Neutrophil (primary cell): ENCODE measurements around the gene KLHL36.
"Not testable (repeated sequence)": the region's sequence is repeated elsewhere in the genome, so short reads cannot be mapped to it uniquely, and the experiment has no call there.

Experiments
- H3K27ac ChIP-seq: fragments of 200-600 bp; sonication (generic); 2 replicates; pipeline ENCODE4 v1.5.1; 2016; ENCODE audit warnings: mild to moderate bottlenecking, moderate library complexity
- H3K27me3 ChIP-seq: fragments of 200-600 bp; sonication (generic); 2 replicates; pipeline ENCODE4 v1.6.0; 2016; ENCODE audit warnings: mild to moderate bottlenecking
- H3K36me3 ChIP-seq: fragments of 200-600 bp; sonication (generic); 2 replicates; pipeline ENCODE4 v1.5.1; 2017
- H3K4me1 ChIP-seq, 2 experiments: fragments of 200-600 bp in 1 of 2; sonication (generic) in 1 of 2; 1 replicate in 1 of 2; 2 replicates in 1 of 2; pipeline versions ENCODE4 v1.5.1 to v1.6.1; 2013 to 2016; ENCODE audit warnings: low read depth in 1 of 2, low read length in 1 of 2, mild to moderate bottlenecking in 1 of 2, moderate library complexity in 1 of 2; ENCODE audit not compliant: control insufficient read depth in 1 of 2, insufficient read depth in 1 of 2
- H3K4me3 ChIP-seq, 2 experiments: fragments of 200-600 bp in 1 of 2; sonication (generic) in 1 of 2; 1 replicate in 1 of 2; 2 replicates in 1 of 2; pipeline ENCODE4 v1.5.1; 2013 to 2016; ENCODE audit warnings: low read depth in 1 of 2, low read length in 1 of 2, mild to moderate bottlenecking in 1 of 2, moderate library complexity in 1 of 2
- H3K9me3 ChIP-seq: fragments of 200-600 bp; sonication (generic); 2 replicates; pipeline ENCODE4 v1.5.1; 2016
- CTCF ChIP-seq: fragments of 200-600 bp; sonication (generic); IDR thresholded peaks from 2 replicates; pipeline ENCODE4 v1.5.1; 2016; ENCODE audit warnings: antibody characterized with exemption

The KLHL36 gene

DNA sequence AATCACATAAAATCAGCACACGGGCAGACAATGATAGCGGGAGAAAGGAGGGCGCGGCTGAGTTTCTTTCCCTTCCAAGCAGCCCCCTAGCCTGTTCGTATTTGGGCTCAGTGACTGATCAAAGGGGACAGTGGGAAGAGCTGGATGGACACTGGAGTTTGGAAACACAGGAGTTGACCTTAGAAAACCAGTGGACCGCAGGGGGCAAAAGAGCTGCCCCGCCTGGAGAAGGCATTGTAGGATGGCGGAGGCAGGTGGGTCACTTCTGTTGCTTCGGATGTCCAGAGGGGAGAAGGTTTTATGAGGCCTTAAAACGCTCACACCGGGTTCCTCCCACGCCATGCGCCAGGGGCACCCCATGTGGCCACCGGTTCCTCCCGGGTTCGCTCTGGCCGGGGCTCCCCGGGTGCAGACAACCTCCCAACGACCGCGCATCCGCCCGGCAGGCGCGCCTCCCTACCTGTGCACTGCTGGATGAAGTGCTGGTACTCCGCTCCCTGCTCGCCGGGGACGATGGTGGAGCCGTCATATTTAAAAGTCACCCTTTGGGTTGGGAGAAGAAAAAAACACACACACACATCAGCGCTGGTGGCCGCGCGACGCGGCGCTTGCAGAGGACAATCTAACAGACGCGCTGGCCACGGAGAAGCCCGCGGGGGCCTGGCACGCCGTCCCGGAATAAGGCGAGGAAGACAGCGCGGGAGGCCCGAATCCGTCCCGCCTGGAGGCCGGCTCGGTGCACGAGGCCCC, 31.1 kb upstream of the KLHL36 start:
- Histone ChIP-seq H3K4me3 (peak overlapping the region; percentile 96 to 100), H3K9me3 (no peaks in the 10 kb centered on the region), H3K27ac (peak overlapping the region; percentile 98), H3K36me3 (peaks cover 44% of the 10 kb centered on the region), H3K27me3 (no peaks in the 10 kb centered on the region), H3K4me1 (peaks cover 54 to 60% of the 10 kb centered on the region in 2 experiments)
- no peak for TF ChIP-seq CTCF

- Histone ChIP-seq H3K9me3 (no peaks in the 10 kb centered on the region), H3K27ac (peak within 1 kb of the TSS; percentile 98), H3K4me3 (peak within 1 kb of the TSS; percentile 96 to 100), H3K36me3 (peaks cover 36% of the 10 kb centered on the region), H3K27me3 (no peaks in the 10 kb centered on the region), H3K4me1 (peaks cover 48 to 56% of the 10 kb centered on the region in 2 experiments)
- TF ChIP-seq CTCF: no peak
Observed at GRCh38 chr16:84617791-84618580, 30.3 kb upstream of the KLHL36 start, which contains the start of gene COTL1. COTL1 (minus strand) TSS chr16:84618078; CDS start chr16:84617914, 164 bp downstream.

DNA sequence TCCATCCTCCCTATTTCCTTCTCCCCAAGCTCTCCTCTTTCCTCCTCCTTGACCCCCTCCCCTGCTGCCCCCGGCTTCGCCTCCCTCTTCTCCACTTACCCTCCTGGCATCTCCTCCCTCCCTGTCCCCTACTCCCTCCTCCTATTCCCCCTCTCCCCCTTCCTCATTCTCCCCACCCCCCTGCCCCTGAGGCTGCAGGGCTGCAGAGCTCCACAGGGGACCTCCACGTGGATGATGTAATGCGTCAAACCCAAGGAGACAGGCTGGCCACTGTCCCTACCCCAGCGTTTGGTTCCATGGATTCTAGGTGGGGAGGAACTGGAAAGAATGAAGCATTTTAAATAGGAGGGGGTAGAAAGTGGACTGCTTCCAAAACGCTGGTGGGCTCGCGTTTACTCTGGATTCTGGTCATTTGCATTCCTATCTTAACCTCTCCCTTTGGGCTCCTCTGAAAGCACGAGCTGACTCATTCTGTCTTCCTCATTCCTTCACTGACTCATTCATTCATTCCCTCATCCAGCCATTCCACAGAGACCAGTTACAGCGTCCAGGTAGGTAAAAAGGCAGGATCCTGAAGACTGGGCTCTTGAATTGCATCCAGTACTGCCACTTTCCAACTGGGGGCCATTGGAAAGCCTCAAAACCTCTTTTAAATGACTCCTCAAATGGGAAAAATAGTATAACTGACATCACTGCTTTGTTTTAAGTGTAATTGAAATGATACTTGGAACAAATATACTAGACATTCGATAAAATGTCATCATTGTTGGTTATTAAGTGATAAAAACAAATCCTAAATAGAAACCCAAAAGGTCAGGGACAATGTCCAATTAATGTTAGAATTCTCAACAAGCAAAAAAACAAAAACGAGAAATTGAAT, 29.5 kb upstream of the KLHL36 start:
- peak overlapping the region; percentile 98 for H3K27ac ChIP-seq
- no peaks in the 10 kb centered on the region for H3K27me3 ChIP-seq
- H3K4me3 ChIP-seq: peak overlapping the region in 1 of 2 experiments; percentile 96
- no peaks in the 10 kb centered on the region for H3K9me3 ChIP-seq
- H3K36me3 ChIP-seq: peaks cover 28% of the 10 kb centered on the region
- TF ChIP-seq CTCF: peak; percentile 25
- peaks cover 41 to 48% of the 10 kb centered on the region in 2 experiments for H3K4me1 ChIP-seq

GRCh38 chr16:84620913-84621312, 27.4 kb upstream of the KLHL36 start:
- not testable (repeated sequence) for H3K4me3 ChIP-seq, H3K36me3 ChIP-seq, H3K27me3 ChIP-seq, H3K9me3 ChIP-seq
- Histone ChIP-seq H3K27ac (peak overlapping the region; percentile 32), H3K4me1 (peaks cover 20 to 27% of the 10 kb centered on the region in 2 experiments)

DNA sequence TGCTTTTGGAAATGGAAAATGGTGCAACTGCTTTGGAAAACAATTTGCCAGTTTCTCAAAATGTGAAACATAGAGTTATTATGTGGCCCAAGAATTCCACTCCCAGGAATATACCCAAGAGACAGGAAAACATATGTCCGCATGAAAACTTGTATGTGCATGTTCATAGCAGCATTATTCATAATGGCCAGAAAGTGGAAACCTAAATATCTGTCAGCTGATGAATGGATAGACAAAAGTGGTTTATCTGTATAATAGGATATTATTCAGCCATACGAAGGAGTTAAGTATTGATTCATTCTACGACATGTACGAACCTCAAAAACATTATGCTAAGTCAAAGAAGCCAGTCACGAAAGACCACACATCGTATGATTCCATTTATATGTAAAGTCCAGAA, 22.8 kb upstream of the KLHL36 start:
- Histone ChIP-seq H3K27me3 (no peaks in the 10 kb centered on the region), H3K4me3 (no peak overlapping the region), H3K27ac (no peak overlapping the region), H3K4me1 (peaks cover 4 to 12% of the 10 kb centered on the region in 2 experiments), H3K36me3 (no peaks in the 10 kb centered on the region), H3K9me3 (no peaks in the 10 kb centered on the region)
- TF ChIP-seq CTCF: no peak
